Heart left ventricle (tissue), 16 donors: ENCODE measurements around the gene KCTD21. TPM values are rescaled to one million over a fixed set of nuclear protein-coding genes. Genes with fewer than 3 reads are reported as not detected.

Experiments
- ATAC-seq, 4 donors: fragments of 200-7000 bp; cut with Tn5 transposase; one replicate each; pipeline ENCODE4 v1.9.1; 2020 to 2022; ENCODE audit warnings: moderate library complexity in 4 of 4, mild to moderate bottlenecking in 3 of 4, moderate number of reproducible peaks in 1 of 4
- DNase-seq, 5 donors: peaks; one replicate each; pipeline ENCODE4 v3.0.0-alpha.2; 2020
- H3K27ac ChIP-seq, 12 donors: fragments of 200-600 bp; sonication (generic) in 4 of 12; one replicate each; pipeline versions ENCODE4 v1.5.0 to v1.8.0; 2016 to 2022; ENCODE audit warnings: mild to moderate bottlenecking in 2 of 12
- H3K27me3 ChIP-seq, 9 donors: fragments of 200-600 bp; sonication (generic) in 2 of 9; one replicate each; pipeline versions ENCODE4 v1.5.1 to v1.8.0; 2016 to 2022; ENCODE audit warnings: mild to moderate bottlenecking in 3 of 9
- H3K36me3 ChIP-seq, 9 donors: fragments of 200-600 bp; sonication (generic) in 2 of 9; one replicate each; pipeline versions ENCODE4 v1.5.0 to v1.8.0; 2018 to 2022; ENCODE audit warnings: mild to moderate bottlenecking in 2 of 9
- H3K4me1 ChIP-seq, 12 donors: fragments of 200-600 bp; sonication (generic) in 4 of 12; one replicate each; pipeline versions ENCODE4 v1.5.0 to v1.8.0; 2016 to 2022; ENCODE audit warnings: mild to moderate bottlenecking in 3 of 12
- H3K4me3 ChIP-seq, 12 donors: fragments of 200-600 bp; sonication (generic) in 4 of 12; one replicate each; pipeline versions ENCODE4 v1.5.0 to v1.8.0; 2017 to 2022; ENCODE audit warnings: mild to moderate bottlenecking in 9 of 12, moderate library complexity in 4 of 12
- H3K9me3 ChIP-seq, 12 donors: fragments of 200-600 bp; sonication (generic) in 4 of 12; one replicate each; pipeline versions ENCODE4 v1.5.0 to v1.8.0; 2016 to 2022; ENCODE audit warnings: mild to moderate bottlenecking in 1 of 12
- CTCF ChIP-seq, 12 donors: fragments of 200-600 bp; sonication (generic) in 4 of 12; IDR thresholded peaks; one replicate each; pipeline versions ENCODE4 v1.5.0 to v1.8.0; 2018 to 2022; ENCODE audit warnings: antibody characterized with exemption in 12 of 12, mild to moderate bottlenecking in 5 of 12
- POLR2A ChIP-seq, 2 donors: fragments of 450-650 bp; IDR thresholded peaks; one replicate each; pipeline ENCODE4 v1.6.1; 2017; ENCODE audit warnings: antibody characterized with exemption in 2 of 2, mild to moderate bottlenecking in 2 of 2, moderate library complexity in 2 of 2
- whole genome bisulfite sequencing, 4 donors: extraction: QIAGEN DNeasy Blood & Tissue Kit in 2 of 4; methylation state at CpG; one replicate each; pipeline versions ENCODE4 v1.1.5 to v1.1.7; 2013 to 2018; 5-methylcytosine and 5-hydroxymethylcytosine counted together
- intact Hi-C, 10 donors: fragments of 100-400 bp; cut with DNase I; formaldehyde crosslinking; loops; one replicate each; pipeline versions ENCODE4 v1.11.1 to v1.14.2; 2022
- polyA plus RNA-seq, 2 donors: library from polyadenylated mRNA; stranded (reverse); fragments of 200-250 nt; gene quantifications; one replicate each; pipeline ENCODE4 v1.2.3, GENCODE V29; 2013
- total RNA-seq, 9 donors: library from RNA; depleted of rRNA in 2 of 9; stranded (reverse); fragments of >200 nt in 2 of 9; fragmentation: NEBNext Ultra II Directional in 3 of 9; extraction: Animal tissue kit (Norgen Biotek cat#: 25700) in 3 of 9; gene quantifications; one replicate each; pipeline versions ENCODE4 v1.1.0 to v1.2.4, GENCODE V29; 2016 to 2023
- donor health status: ischemic (EF 13 %, LVEDD 7.1; RV severe dilation, severe dysfunction).
- donor health status: healthy with polysubstance abuse.
- donor health status: DM: no; HTN: yes; CAD: no.
- donor health status: DM: no; HTN: no; CAD: no.
- donor health status: ischemic (EF 25% LVEDD 6.9; RV normal size, moderate dysfunction).
- donor health status: ischemic (EF 25% LVEDD 5.7; RV mildly dilated, moderate dysfunction).
- donor health status: healthy.
- donor health status: DM: yes; HTN: yes; CAD: no.
- donor health status: ischemic (EF 35%, LVEDD 5.7; RV mildly dilated, moderate dysfunction).
- donor health status: nonischemic (EF 11% LVEDD 7.7; RV severe dilation, severe dysfunction).
- donor health status: DM: yes; HTN: yes; CAD: no.
- donor health status: PGD.
- donor health status: ischemic (EF 29% LVEDD 5.4; RV normal size, mild dysfunction).
- donor health status: nonischemic (EF 23%, LVEDD 6.1; RV moderate dilation, normal function).

KCTD21 gene
- total and polyA plus RNA-seq, 11 donors: 3.4 to 10.9 (median 7.2) TPM

GRCh38 chr11:78161962-78162371 is 26.5 kb downstream of the KCTD21 start:
- peaks cover 0 to 34% (median 6%) of the 10 kb centered on the region in 12 donors for H3K4me1 ChIP-seq
- WGBS, 4 donors: 20 to 30% (median 24%) methylated on average over 5 of the region's 5 CpGs
- no peaks in the 10 kb centered on the region for H3K9me3 ChIP-seq
- no peak overlapping the region for H3K4me3 ChIP-seq
- H3K27me3 ChIP-seq: no peaks in the 10 kb centered on the region
- ATAC-seq (peak in 2 of 4 donors; percentile 46 to 49), DNase-seq (peak; percentile 46 to 77 (median 51))
- peak overlapping the region in 3 of 12 donors; percentile 29 to 64 (median 38) for H3K27ac ChIP-seq
- no peaks in the 10 kb centered on the region for H3K36me3 ChIP-seq
- TF ChIP-seq POLR2A (IDR thresholded peaks at IDR 0.05) (no peak), CTCF (IDR thresholded peaks at IDR 0.05) (no peak)
- intact Hi-C loops: no loop called here

DNA sequence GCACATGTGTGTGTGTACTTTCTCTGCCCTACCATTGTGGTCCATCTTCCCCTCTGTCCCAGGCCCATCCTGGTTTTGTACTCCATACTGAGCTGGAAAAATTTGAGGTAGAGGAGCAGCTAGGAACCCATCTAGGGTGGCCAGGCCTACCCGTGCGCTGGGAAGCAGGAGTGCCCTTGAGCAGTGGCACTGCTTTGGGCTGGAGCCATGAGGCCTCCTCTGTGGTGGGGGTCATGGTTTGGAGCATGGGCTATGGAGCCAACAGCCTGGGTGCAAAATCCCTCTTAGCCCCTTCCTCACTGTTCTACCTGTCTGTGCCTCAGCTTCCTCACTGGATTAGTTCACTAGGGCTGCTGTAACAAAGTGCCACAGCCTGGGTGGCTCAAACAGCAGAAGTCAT is 27.1 kb downstream of the KCTD21 start:
- DNase-seq (no peak), ATAC-seq (no peak)
- Histone ChIP-seq H3K9me3 (no peaks in the 10 kb centered on the region), H3K4me3 (no peak overlapping the region), H3K36me3 (no peaks in the 10 kb centered on the region), H3K4me1 (peaks cover 0 to 33% (median 4%) of the 10 kb centered on the region in 12 donors), H3K27ac (peak overlapping the region in 2 of 12 donors; percentile 29 to 64), H3K27me3 (no peaks in the 10 kb centered on the region)
- intact Hi-C loops: no loop called here
- WGBS, 4 donors: 71 to 94% (median 94%) methylated on average over 2 of the region's 2 CpGs
- TF ChIP-seq POLR2A (IDR thresholded peaks at IDR 0.05): no peak
- TF ChIP-seq CTCF (IDR thresholded peaks at IDR 0.05): no peak

DNA sequence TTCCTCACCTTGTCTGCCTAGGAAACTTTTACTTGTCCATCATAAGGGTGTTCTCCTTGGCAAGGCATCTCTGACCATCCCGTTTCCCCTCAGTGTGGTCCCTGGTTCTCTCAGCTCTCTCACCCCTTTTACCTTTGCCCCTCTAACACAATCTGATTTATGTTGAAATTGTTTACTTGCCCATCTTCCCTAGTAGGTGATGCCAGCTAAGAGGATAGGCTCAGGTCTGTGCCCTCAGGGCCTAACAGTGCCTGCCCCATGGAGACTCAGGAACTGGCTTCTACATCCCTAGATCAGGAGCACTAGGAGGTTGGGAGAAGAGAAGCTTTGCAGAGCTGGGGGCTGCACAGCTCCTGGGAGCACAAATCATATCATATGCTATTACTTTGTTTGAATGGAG is 27.9 kb downstream of the KCTD21 start:
- no peak for TF ChIP-seq POLR2A (IDR thresholded peaks at IDR 0.05)
- TF ChIP-seq CTCF (IDR thresholded peaks at IDR 0.05): no peak
- Histone ChIP-seq H3K27me3 (no peaks in the 10 kb centered on the region), H3K9me3 (no peaks in the 10 kb centered on the region), H3K36me3 (no peaks in the 10 kb centered on the region), H3K27ac (peak overlapping the region in 1 of 12 donors; percentile 64), H3K4me1 (peaks cover 0 to 33% (median 4%) of the 10 kb centered on the region in 12 donors), H3K4me3 (no peak overlapping the region)
- 92 to 100% (median 95%) methylated on average over 1 of the region's 1 CpG for WGBS, 4 donors
- intact Hi-C loops: no loop called here
- no peak for ATAC-seq
- no peak for DNase-seq

DNA sequence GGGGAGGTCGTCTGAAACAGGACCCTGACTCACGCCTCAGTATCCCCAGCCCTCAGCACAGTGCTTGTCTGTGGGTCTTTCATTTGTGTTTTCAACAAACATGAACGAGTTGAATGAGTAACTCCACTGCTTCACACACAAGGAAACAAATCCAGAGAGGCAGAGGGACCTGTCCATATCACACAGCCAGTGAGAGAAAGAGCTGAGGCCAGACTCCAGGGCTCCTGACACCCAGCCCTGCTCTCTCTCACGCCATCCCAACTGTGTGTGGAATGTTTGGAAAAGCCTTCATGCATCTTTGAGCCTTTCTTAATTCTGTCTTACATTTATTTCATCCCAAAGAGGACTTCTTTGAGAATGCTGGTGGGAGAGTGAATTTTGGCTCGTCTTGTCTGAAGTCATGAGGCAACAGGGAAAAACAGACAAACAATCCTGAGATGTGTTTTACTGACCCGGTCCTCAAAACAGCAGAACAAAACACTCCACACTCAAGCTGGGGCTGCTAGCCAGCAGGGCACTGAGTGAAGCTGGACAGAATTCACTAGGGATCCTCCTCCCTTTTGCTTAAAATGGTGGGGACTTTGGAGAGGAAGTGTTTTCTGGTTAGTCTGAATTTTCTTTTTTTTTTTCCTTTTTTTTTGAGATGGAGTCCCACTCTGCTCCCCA is 29.3 kb downstream of the KCTD21 start:
- Histone ChIP-seq H3K27ac (peak overlapping the region in 4 of 12 donors; percentile 26 to 57 (median 36)), H3K36me3 (no peaks in the 10 kb centered on the region), H3K4me1 (peaks cover 0 to 27% (median 2%) of the 10 kb centered on the region in 12 donors), H3K27me3 (no peaks in the 10 kb centered on the region), H3K4me3 (no peak overlapping the region), H3K9me3 (no peaks in the 10 kb centered on the region)
- DNase-seq (no peak), ATAC-seq (no peak)
- intact Hi-C loops: loop anchor here in 3 of 10 donors (5.0 to 10.0 kb wide), 3 partner anchors 38 to 406 kb away; no protein-coding TSS in a partner anchor
- 63 to 70% (median 67%) methylated on average over 6 of the region's 6 CpGs for WGBS, 4 donors
- TF ChIP-seq CTCF (IDR thresholded peaks at IDR 0.05) (no peak), POLR2A (IDR thresholded peaks at IDR 0.05) (no peak)
